Stimulated activated CD8-positive, alpha-beta memory T cell treated with anti-CD3 and anti-CD28 coated beads, Interleukin-15, amount 100 ng/mL, for 48 hours (primary cell): ENCODE measurements around the gene FLYWCH2.

Experiments
- DNase-seq, 2 donors: peaks; one replicate each; pipeline ENCODE4 v3.0.0-alpha.2; 2020; ENCODE audit warnings: low read depth in 2 of 2

The FLYWCH2 gene

DNA sequence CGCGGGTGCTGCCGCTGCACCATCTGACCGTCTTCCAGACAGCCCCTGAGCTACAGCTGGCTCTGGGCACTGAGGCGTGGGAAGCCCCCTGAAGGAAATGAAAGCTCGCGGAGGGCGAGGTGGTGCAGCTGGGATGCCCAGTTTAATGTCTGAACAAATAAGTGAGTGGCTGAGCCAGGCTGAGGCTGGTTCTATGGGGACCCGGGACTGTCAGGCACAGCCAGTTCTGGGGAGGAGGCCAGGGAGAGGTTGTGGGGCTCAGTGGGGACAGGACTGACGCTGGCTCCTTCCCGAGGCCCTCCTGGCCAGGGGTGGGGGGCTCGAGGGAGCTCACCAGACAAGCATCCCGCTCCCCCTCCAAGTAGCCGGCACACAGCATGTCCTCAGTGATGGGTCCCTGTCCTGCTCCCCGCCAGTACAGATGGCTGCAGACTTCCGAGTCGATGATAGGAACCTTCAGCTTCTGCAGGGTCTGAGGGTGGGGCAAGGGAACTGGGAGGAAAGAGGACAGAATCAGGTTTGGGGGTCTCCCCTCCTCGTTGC is 29.4 kb upstream of the FLYWCH2 start:
- no peak for DNase-seq

DNA sequence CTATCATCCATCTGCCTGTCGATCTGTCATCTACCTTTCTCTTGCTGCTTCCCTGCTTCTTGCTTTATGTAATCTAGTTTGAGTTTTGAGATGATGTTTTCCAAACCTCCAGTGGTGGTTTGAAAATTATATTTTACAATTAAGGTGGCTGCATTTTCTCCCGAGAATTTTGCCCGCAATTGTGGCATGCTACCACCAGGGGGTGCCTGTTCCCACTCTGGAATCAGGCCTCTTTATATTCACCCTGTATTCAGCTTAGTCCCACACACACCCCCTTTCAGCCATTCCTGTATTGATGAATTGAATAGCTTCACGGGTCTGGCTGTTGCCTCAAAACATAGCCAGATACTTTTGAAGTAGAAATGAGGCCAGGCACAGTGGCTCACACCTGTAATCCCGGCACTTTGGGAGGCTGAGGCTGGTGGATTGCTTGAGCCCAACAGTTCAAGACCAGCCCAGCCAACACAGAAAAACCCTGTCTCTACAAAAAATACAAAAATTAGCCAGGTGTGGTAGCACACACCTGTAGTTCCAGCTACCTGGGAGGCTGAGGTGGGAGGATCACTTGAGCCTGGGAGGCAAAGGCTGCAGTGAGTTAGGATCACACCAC is 28.2 kb upstream of the FLYWCH2 start:
- no peak for DNase-seq

DNA sequence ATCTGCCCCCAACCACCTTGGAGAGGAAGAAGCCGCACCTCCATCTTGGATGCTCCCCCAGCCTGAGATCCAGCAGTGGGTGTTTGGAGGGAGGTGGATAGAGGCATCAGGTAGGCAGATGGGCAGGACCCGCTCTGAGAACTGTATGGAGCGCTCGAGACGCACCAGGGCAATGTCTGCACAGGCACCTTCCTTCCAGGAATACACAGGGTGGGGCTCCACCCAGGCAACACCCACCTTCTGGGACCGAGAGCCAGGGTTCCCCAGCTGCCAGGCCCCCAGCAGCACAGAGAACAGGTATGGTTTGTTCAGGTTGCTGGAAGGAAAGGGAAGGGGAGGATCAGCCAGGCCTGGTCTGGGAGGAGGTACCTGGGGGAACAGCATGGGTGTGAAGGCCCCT is 27.5 kb upstream of the FLYWCH2 start:
- DNase-seq: no peak

DNA sequence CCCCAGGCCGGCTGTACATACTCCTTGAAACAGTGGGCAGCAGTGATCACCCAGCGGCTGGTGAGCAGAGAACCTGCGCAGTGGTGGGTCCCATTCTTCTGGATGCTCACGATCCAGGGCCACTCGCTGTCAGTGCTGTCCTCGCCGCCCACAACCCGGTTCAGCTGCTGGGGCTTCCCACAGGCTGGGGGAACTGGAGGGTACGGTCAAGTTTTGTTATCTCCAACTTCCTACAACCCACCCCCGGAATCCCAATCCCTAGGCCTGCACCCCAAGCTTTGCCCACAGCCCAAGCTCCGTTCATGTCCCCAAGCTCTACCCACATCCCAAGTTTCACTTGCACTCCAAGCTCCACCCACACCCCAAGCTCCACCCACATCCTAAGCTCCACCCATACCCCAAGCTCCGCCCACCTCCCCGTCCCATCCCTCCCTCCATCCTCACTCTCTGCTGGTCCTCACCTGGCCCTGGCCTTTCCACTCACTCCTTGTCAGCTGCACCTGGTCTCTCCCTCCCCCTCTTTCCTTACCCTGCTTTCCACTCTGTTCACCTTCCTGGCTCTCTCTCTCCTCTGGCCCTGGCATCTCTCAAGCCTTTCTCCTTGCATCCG is 26.8 kb upstream of the FLYWCH2 start:
- no peak for DNase-seq

DNA sequence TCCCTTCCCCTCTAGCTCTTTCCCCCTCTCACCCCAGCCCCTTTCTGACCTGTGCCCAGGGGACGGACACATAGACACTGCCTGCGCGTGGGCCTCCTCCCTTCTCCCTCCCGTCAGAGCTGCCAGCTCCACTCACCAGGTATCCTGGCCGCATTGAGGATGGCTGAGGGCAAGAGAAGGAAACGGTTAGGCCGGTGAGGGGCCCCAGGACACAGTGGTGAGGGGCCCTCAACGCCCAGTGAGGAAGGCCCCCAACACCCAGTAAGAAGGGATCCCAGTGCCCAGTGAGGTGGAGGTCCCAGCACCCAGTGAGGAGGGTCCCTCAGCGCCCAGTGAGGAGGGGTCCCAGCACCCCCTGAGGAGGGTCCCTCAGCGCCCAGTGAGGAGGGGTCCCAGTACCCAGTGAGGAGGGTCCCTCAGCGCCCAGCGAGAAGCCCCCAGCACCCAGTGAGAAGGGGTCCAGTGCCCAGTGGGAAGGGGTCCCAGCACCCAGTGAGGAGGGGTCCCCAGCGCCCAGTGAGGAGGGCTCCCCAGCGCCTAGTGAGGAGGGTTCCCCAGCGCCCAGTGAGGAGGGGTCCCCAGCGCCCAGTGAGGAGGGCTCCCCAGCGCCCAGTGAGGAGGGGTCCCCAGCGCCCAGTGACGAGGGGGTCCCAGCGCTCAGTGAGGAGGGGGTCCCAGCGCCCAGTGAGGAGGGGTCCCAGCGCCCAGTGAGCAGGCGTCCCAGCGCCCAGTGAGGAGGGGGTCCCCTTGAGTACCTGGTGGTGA is 26.1 kb upstream of the FLYWCH2 start:
- no peak for DNase-seq

DNA sequence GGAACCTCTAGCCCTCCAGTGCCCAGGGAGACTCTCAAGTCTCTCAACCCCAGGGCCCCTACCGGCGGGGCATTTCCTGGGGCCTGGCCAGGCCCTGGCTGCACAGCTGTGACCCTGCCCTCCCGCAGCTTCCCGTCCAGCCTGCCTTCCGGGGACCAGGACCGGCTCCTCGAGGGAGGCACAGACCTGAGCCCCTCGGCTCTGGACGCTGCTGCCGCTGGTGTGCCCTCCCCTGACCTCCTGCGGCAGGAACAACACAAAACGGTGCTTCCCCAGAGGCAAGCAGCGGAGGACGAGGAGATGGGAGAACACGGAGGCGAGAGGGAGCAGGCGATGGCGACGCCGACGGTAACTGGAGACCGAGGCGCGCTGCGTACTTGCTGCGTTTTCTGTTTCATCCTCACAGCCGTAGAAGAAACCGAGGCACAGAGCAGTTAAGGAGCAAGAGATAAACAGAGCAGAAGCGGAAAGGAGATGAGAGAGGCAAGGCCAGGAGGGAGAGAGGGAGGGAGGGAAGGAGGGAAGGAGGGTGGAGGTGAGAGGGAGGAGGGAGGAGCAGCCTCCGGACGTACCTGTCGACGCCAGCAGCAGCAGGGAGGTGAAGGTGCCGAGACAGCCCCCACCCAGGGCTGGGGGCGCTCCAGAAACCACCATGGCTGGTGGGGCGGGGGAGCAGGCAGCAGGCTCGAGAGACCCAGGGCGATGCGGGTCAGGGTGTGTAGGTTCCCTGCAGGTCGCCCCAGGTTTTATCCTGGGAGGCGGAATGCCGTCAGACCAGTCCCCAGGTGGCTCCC is 25.4 kb upstream of the FLYWCH2 start, which contains the start of gene PRSS22:
Gene PRSS22 (minus strand): TSS at position 720 of the 794 bp plus-strand sequence. CDS start 66 bp downstream, at position 654.
- DNase-seq: no peak

DNA sequence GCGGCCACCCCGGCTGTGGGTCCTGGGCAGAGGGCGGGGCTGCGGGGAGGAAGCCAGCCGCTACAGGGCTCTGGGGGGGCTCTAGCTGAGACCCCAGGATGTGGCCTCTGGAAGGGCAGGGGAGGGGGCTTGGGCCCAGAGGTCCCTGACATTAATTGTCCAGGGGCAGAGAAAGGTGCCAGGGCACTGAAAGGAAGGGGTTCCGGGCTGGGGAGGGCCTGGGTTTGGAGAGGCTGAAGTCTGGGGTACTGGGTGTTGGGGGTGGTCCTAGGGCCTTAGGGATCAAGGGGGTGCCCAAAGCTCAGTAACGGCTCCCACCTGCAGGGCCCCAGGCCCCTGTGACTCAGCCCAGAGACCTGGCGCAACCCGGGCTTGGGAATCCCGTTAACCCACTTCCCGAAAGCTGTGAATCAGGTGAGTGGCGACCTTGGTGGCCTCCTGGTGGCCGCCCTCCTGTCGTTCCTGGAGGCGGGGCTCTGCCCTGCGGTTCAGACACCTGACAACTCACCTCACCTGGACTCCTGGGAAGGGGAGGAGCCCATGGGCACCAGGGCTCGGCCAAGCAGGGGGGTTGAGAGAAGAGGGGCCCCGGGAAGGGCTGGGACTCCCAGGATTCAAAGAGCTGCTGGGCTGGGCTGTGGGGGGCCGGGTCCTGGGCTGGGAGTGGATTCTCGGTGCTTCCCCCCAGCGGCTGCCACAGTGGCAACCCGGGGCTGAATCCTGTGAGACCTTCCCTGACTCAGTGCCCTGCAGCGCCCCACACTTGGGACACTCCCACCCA is 24.6 kb upstream of the FLYWCH2 start:
- no peak for DNase-seq

DNA sequence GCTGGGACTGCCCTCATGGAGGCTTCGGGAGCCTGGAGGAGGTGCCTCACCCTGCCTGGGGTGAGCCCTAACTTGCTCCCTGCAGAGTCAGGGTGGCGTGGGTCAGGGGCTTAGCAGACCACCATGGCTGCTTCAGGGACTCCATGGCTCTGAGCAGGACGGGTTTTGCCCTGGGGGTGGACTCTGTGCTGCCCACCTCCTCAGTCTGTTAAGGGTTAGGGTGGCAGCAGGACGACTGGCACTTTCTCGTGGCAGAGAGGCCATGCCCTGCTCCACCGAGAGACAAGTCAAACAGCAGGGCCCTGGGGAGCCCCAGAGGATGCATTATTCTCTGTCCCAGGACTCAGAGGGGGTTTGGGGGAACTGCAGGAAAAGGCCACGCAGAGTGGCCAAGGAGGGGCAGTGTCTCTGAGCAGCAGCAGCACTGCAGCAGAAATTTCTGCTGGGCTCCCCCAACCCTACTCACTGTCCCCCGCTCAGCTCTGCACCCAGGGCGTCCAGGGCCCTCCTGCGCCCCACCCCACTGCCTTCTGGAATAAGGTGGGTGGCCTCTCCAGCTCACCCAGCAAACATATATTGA is 23.2 kb upstream of the FLYWCH2 start:
- DNase-seq: no peak

DNA sequence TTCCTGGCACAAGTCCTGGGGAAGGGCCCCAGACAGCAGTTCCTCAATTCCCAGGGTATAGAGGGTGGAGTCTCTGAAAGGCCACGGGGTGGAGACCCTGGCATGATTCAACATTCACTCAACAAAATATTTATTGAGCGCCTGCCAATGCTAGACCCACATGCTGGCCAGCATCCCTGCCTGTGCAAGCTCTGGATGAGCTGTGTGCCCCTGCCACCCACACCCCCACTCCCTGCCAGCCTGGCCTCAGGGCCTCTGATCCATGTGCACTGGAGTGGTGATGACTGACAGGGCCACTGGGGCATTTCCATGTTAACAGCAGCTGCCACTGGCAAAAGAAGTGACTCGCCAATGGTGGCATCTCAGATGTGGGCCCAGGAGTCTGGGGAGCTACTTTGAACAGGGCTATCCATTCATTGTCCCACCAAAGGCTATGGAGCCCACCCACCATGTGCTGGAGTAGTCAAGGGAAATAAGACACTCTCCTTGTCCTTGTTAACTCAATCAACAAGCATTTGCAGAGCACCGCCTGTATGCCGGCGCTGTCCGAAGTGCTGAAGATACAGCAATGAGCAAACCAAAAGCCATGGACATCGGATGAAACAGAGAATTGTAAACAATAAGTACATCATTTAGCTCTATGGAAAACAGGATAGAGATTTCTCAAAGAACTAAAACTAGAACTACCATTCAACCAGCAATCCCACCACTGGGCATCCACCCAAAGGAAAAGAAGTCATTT is 22.0 kb upstream of the FLYWCH2 start:
- no peak for DNase-seq

DNA sequence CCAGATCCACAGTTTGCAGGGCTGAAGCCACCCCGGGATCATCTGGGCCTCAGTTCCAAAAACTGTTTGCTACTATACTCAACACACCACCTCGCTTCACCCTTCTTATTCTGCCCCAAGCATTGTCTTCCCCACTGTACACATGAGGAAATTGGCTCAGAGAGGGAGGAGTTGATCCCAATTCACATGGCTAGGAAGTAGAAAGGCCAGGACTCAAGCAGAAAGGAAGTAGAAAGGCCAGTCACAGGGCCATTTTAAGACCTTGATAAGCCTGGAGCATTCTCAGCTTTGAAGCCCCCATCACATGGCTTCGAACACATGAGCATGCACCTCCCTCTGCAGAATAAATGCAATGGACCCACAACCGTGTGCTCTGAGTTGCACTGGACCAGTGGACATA is 17.4 kb upstream of the FLYWCH2 start:
- DNase-seq: no peak

DNA sequence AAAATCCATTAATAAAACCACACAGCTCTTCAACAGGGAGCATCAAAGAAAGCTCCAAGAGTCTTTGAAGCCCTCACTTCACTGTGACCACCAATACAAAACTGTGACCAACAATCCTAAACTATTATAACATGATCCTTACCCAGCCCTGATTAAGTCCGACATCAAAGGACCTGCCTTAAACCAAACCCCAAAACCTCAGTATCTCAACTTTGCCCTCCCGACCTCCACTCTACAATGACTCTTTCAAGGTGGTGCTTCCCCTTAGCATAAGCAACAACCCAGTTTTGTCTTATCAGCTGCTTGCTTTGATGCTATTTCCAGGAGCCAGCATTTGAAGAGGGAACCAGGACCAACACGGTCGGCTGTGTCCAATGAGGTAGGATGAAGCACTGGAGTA is 16.6 kb upstream of the FLYWCH2 start:
- DNase-seq: no peak

DNA sequence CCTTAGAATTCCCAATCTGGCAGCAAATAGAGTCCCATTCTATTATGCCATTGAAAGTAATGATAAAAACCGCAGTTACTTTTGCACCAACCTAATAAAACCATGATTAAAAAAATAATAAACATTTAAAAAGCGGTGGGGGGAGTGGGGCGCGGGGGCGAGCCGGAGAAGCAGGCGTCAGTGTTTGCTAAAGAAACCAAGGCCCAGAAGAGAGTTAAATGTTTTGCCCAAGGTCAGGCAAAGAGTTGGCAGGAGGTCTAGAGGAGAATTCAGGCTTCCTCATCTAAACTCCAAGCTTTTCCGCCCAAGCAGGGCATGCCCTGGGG is 15.4 kb upstream of the FLYWCH2 start:
- DNase-seq: no peak

DNA sequence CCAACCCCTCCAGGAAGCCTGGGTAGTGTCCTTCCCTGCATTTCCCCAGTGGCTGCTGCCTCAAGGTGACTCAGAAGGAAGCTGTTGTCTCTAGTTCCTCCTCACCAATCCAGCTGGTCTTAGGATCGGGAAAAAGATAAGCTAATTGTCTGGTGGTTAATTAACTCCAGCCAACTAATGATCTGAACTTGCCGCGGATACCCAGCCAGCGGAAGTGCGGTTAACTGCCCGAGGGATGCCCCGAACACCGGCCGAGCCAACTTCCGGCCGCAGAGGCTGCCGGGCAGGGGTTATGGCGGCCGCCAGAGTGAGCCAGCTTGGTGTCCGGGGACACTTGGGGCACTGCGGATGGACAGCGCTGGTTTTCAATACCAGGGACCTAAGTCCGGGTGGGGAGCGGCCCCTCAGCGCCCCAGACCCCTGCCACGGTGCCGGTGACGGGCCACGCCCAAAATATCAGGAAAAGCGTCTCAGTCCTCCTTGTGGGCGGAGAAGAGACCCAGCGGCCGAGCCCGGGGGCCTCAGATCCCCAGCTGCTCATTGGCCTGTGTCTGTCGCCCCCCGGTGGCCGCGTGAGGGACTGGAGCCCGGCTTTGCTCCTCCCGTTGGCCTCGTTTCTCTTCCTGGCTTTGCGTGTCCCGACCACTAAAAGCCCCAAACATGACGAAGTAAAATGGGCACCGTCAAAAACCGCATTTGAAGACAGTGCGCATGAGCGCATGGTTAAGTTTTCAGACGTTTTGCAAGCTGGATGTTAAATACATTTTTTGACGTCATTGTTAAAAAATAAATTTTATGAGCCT is 14.8 kb upstream of the FLYWCH2 start:
- DNase-seq: peak; percentile 94

DNA sequence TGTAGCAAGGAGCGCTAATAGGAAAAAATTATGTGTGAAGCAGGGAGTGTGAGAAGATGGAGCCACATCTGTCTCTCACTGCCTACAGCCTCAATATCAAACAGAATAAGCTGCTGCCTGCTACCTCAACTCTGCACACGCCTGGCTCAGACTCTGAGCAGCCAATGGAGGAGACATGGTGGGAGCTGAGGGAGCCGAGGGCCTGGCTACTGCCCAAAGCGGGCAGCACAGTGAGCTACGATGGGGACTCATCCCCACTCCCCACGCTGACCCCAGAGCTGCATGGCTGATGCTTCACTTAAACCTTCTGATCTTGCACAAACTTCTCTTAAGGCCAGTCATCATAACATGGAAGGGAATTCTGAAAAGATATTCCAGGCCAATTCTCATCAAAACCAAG is 11.1 kb upstream of the FLYWCH2 start:
- no peak for DNase-seq

DNA sequence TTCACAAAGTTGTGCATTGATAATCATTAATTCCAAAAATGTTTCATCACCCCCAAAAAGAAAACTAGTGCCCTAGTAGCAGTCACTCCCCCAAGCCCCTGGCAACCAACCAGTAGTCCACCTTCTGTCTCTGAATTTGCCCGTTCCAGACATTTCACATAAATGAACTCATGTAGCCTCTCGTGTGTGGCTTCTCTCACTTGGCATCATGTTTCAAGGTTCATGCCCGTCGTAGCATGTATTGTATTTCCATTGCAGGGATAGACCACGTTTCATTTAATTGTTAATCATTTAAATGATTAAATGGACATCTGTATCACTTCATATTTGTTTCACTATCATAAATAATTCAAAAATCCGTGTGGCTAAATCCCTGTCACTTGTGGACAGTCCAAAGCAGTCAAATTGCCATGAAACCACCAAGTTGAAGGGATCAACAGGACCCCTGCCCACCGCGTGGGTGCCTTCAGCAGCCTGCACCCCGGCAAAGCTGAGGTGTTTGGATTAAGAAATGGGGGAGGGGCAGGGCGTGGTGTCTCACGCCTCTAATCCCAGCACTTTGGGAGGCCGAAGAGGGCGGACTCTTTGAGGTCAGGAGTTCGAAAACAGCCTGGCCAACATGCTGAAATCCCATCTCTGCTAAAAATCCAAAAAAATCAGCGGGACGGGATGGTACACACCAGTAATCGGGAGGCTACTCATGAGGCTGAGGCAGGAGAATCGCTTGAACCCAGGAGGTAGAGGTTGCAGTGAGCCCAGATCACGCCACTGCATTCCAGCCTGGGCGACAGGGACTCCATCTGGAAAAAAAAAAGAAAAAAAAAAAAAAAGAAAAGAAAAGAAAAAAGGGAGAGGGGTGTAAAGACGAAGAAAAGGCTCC is 8.7 kb upstream of the FLYWCH2 start:
- no peak for DNase-seq

DNA sequence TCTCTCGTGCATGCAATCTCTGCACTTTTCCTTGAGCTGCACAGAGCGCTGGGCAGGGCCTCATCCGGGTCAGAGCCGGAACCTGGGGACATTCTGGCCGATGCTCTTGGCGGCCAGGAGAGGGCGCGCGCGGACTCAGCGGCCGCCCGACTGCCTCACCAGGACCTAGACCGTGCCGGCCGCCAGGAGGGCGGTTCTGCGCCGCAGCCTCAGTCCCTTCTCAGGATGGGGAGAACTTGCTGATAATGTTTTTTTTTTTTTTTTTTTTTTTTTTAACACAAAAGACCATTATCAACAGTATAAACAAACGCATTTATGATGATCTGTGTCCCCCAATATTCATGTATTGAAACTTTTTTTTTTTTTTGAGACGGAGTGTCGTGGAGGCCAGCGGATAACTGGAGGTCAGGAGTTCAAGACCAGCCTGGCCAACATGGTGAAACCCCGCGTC is 8.1 kb upstream of the FLYWCH2 start:
- DNase-seq: peak; percentile 63 to 70

DNA sequence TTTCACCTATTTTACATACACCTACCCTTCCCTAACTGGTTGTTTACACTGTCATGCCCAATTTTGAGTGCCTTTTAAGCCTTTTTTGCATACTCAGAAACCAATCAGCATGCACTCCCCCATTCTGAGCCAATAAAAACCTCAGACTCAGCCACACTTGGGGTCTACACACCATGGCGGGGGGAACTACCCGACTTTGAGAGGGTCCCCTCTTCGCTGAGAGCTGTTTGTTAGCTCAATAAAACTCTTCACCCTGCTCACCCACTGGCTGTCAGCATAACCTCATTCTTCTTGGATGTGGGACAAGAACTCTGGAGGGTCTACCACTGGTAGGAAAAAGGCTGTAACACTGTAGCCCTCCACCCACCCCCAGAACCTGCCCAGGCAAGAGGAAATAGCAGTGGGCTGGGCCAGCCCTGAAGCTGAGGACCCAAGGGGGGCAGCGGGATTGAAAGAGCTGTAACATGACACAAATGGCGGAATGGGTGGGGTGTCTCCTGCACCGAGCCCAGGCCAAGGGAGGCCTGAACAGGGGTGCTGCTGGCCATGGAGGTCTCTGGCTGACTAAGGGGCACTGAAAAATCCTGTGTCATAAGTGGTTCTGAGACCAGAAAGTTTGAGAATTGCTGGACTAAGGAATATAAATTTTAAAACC is 3.0 kb upstream of the FLYWCH2 start:
- DNase-seq: no peak
